ENCODE results near the gene DOCK1. TPM values are rescaled to one million over a fixed set of nuclear protein-coding genes. Genes with fewer than 3 reads are reported as not detected.

The DOCK1 gene
- 10 to 100 TPM; 41.1 to 62.4 (median 53.2) TPM for total RNA-seq

DNA sequence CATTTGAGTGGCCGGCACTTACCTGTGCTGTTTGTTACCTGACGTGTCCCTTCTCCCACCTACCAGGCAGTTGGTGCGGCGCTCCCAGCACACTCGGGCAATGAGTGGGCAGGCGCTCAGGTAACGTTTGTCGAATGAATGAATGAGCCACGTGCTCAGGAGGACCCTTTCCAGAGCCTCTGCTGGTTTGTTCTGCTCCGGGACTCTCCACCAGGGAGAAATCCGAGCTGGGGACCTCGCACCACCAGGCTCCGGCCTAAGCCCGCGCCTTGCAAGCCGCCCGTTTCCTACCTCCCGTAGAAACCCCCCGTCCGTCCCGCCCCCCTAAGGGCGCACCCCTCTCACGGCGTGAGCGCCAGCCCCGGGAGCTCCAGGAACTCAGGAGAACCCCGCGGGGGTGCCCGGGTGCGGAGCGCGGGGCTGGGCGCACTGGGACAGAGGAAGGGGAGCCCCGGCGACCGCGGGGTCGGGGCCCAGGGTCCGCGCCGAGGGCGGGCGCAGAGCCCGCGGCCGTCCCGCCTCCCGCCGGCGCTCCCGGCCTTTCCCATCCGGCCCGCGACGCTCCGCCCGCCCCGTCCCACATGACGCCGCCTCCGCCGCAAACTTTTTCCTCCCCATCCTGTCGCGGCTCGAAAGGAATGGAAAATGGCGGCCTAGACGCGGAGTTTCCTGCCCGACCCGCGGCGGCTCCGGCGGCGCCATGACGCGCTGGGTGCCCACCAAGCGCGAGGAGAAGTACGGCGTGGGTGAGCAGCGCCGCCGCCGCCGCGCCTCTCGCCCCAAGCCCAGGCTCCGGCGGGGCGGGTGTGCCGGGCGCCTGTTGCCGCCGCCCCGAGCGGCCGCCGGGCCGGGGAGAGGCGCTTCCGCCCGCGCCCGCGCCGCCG is at the start of gene DOCK1:
Gene DOCK1 (plus strand): TSS at position 611 of the 884 bp plus-strand sequence. CDS start 90 bp downstream, at position 701.
- TF ChIP-seq, protein P1, sequence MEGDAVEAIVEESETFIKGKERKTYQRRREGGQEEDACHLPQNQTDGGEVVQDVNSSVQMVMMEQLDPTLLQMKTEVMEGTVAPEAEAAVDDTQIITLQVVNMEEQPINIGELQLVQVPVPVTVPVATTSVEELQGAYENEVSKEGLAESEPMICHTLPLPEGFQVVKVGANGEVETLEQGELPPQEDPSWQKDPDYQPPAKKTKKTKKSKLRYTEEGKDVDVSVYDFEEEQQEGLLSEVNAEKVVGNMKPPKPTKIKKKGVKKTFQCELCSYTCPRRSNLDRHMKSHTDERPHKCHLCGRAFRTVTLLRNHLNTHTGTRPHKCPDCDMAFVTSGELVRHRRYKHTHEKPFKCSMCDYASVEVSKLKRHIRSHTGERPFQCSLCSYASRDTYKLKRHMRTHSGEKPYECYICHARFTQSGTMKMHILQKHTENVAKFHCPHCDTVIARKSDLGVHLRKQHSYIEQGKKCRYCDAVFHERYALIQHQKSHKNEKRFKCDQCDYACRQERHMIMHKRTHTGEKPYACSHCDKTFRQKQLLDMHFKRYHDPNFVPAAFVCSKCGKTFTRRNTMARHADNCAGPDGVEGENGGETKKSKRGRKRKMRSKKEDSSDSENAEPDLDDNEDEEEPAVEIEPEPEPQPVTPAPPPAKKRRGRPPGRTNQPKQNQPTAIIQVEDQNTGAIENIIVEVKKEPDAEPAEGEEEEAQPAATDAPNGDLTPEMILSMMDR (IDR thresholded peaks at IDR 0.05; ENCODE audit: low read depth): no peak

DNA sequence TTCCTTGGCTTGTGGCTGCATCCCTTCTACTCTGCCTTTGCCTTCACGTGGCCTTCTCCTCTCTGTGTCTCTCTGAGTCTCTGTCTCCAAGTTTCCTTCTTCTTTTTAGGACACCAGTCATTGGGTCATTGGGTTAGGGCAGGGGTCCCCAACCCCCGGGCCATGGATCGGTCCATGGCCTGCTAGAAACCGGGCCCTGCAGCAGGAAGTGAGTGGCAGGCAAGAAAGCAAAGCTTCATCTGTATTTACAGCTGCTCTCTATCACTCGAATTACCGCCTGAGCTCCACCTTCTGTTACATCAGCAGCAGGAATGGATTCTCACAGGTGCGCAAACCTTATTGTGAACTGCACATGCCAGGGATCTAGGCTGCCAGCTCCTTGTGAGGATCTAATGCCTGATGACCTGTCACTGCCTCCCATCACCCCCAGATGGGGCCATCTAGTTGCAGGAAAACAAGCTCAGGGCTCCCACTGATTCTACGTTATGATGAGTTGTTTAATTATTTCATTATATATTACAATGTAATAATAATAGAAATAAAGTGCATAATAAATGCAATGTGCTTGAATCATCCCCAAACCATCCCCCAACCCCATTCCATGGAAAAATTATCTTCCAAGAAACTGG is 47.9 kb upstream of the DOCK1 start:
- TF ChIP-seq, protein P1 (IDR thresholded peaks at IDR 0.05; ENCODE audit: low read depth): no peak

DNA sequence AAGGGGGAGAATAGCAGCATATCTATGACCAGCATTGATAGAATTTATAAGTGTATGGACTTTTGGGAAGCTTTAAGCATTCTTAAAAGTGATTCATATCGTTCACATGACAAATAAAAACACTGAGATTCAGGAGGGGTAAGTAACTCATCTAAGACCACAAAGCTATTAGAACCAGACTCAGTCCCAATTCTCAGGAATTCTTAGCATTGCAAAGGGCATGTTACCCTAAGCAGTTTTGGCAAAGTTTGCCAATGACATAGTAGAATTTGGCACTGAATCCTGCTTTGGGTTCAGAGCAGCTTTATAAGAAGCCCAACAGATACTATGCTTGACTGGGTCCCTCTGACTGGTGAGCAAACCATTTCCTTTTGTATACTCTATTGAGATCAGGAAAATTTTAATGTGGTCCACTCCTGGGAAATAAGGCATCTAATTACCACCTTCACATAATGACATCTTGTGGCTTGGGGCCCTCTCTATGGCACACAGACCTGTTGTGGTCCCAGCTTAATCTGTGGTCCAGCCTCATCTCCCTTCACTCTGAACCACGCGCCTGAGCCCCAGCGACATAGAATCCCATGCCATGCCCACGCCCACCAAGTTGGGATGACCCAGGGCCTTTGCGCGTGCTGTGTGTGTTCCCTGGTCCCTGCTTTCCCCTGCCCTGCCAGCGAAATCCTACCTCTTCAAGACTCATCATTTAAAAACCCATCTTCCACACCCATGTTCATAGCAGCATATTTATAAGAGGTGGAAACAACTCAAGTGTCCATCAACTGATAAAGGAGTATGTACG is 37.5 kb upstream of the DOCK1 start:
- TF ChIP-seq, protein P1 (IDR thresholded peaks at IDR 0.05; ENCODE audit: low read depth): no peak

DNA sequence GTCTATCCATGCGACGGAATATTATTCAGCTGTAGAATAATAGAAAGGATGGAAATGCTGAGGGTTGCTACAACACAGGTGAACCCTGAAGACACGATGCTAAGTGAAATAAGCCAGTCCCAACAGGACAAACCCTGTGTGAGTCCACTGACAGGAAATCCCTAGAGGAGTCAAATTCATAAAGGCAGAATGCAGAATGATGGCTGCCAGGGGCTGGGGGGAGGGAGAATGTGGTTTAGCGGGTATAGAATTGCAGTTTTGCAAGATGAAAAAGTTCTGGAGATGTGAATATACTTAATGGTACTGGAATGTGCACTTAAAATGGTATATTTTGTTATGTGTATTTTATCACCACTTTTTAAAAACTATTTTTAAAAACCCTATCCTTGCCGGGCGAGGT is 36.9 kb upstream of the DOCK1 start:
- TF ChIP-seq, protein P1 (IDR thresholded peaks at IDR 0.05; ENCODE audit: low read depth): no peak

DNA sequence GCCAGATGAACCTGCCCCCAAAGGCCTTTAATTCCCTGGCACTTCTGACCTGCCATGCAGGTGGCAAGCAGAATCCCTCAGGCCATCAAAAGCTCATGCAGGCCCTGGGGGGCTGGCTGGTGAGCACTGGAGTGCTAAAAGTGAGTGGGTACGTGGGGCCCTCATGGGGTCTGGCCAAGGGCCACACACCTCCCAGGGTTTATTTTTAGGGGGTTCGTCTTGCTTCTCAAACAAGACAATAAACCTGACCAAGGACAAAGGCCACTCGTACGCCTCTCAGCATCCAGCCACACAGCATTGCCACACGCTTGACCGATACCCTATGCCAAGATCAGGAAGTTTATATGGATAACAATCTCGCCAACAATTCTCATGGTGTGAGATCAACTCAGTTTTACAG is 33.1 kb upstream of the DOCK1 start:
- TF ChIP-seq, protein P1 (IDR thresholded peaks at IDR 0.05; ENCODE audit: low read depth): no peak

DNA sequence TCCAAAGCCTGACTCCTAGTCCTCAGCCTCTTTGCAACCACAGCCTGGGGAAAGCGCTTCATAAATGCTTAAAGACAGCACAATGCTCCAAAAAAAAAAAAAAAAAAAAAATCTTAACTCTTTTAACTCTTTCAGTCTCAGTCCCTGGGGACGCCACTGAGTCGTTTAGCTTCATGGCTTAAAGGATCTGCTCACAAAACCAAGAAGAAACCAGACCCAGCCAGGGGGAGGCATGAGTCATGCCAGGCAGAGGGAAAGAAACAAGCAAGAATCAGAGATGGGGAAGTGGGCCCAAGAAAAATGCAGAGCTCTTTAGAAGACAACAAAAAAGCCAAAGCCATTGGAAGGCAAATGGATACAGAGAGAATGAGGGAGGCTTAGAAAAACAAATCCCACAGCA is 32.5 kb upstream of the DOCK1 start:
- TF ChIP-seq, protein P1 (IDR thresholded peaks at IDR 0.05; ENCODE audit: low read depth): no peak

DNA sequence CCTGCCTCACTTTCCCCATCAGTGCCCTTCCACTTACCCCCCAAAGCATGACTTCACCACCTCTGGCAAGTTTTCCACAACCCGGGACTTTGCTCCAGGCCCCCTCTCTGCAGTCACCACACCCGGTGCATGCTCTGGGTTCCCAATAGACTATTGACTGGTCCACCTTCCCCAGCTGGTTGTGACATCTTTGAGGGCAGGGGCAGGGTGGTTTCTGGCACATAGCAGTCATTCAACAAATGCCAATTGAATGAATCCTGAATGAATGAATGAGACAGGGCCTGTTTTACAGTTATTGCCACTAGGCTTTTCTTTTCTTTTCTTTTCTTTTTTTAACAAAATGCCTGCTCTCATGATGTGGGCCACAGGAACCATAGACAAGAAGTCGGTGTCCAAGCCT is 28.8 kb upstream of the DOCK1 start:
- TF ChIP-seq, protein P1 (IDR thresholded peaks at IDR 0.05; ENCODE audit: low read depth): no peak
